Muscle layer of colon (tissue), 2 donors: Measurements from ENCODE around the gene SRP9.
A peak's percentile ranks its signal among the peaks of the same experiment; 100 is the strongest.
"Not testable (repeated sequence)": the region's sequence is repeated elsewhere in the genome, so short reads cannot be mapped to it uniquely, and the experiment has no call there.

Experiments used
- H3K27ac ChIP-seq: one replicate; pipeline ENCODE4 v1.7.0; 2013; ENCODE audit warnings: low read depth, mild to moderate bottlenecking, low read length, moderate library complexity
- H3K27me3 ChIP-seq, 2 donors: one replicate each; pipeline ENCODE4 v1.7.0; 2013; ENCODE audit warnings: low read length in 2 of 2, mild to moderate bottlenecking in 2 of 2; ENCODE audit not compliant: insufficient read depth in 2 of 2, control insufficient read depth in 1 of 2
- H3K36me3 ChIP-seq: one replicate; pipeline ENCODE4 v1.7.0; 2013; ENCODE audit warnings: mild to moderate bottlenecking, low read length; ENCODE audit not compliant: insufficient read depth
- H3K4me1 ChIP-seq: one replicate; pipeline ENCODE4 v1.7.0; 2013; ENCODE audit warnings: mild to moderate bottlenecking, low read length; ENCODE audit not compliant: insufficient read depth
- H3K4me3 ChIP-seq, 2 donors: one replicate each; pipeline ENCODE4 v1.7.0; 2013; ENCODE audit warnings: low read length in 2 of 2, low read depth in 1 of 2, mild to moderate bottlenecking in 1 of 2, moderate library complexity in 1 of 2
- H3K9ac ChIP-seq: one replicate; pipeline ENCODE4 v1.7.0; 2013; ENCODE audit warnings: low read length
- H3K9me3 ChIP-seq: one replicate; pipeline ENCODE4 v1.7.0; 2013; ENCODE audit warnings: mild to moderate bottlenecking, low read length
- donor health status: abdominal sarcoma.
- donor health status: Adenocarcinoma of cecum.

SRP9 gene

DNA sequence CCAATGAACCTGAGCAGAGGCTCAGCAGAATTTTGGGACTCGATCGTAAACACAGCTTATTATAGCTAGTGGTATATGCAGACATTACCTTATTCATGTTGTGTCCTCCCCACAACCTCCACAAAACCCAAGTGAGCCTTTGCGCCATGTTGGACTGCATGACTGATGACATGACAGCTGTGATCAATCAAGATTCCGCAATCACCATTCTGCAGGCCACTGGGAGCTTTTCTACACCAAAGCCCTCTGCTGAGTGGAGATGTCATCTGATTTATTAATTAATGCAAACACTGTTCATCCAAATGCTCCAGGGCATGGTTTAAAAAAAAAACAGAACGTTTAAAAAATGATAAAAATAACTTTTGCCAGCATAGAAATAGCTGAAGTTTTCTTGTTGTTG, 7.9 kb upstream of the SRP9 start:
- Histone ChIP-seq H3K9ac (no peak overlapping the region), H3K27me3 (no peaks in the 10 kb centered on the region), H3K27ac (no peak overlapping the region), H3K36me3 (no peaks in the 10 kb centered on the region), H3K4me3 (no peak overlapping the region), H3K9me3 (no peaks in the 10 kb centered on the region), H3K4me1 (peaks cover 66% of the 10 kb centered on the region)

GRCh38 chr1:225770561-225771248, 6.9 kb upstream of the SRP9 start:
- Histone ChIP-seq H3K4me1 (peaks cover 75% of the 10 kb centered on the region), H3K27me3 (no peaks in the 10 kb centered on the region), H3K4me3 (no peak overlapping the region), H3K36me3 (no peaks in the 10 kb centered on the region), H3K27ac (no peak overlapping the region), H3K9ac (no peak overlapping the region), H3K9me3 (no peaks in the 10 kb centered on the region)

DNA sequence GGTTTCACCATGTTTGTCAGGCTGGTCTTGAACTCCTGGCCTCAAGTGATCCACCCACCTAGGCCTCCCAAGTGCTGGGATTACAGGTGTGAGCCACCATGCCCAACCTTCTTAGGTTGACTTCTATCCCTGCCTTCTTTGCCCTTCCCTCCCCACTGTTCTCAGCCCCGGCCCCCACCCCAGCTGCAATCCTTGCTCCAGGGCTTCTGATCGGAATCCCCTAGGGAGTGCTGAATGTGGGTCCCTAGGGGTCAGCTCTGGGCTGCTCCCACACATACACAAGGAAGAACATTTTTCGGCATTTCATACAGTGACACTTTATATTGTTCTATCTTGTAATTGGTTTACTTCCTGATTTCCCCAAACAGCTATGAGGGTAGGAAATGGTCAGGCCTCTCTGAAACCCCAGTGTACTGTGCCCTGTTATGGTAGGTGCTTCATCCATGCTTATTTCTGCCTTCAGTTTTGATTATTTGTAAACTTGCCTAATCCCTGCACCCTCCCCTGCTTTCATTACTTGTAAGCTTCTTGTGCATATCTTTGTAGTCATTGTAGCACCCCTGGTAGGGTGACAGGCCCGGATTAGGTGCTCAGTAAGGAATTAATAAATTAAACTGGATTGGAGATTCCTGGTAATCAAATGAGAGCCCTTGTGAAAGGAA, 5.8 kb upstream of the SRP9 start:
- Histone ChIP-seq H3K27ac (peak overlapping the region; percentile 41), H3K4me1 (peaks cover 74% of the 10 kb centered on the region), H3K4me3 (no peak overlapping the region), H3K36me3 (no peaks in the 10 kb centered on the region), H3K9ac (no peak overlapping the region), H3K27me3 (no peaks in the 10 kb centered on the region), H3K9me3 (no peaks in the 10 kb centered on the region)

GRCh38 chr1:225772323-225772768, 5.3 kb upstream of the SRP9 start:
- no peak overlapping the region for H3K4me3 ChIP-seq
- H3K27me3 ChIP-seq, result no peaks in the 10 kb centered on the region
- peak overlapping the region; percentile 41 for H3K27ac ChIP-seq
- H3K4me1 ChIP-seq, result peaks cover 73% of the 10 kb centered on the region
- H3K36me3 ChIP-seq, result no peaks in the 10 kb centered on the region
- H3K9me3 ChIP-seq, result no peaks in the 10 kb centered on the region
- no peak overlapping the region for H3K9ac ChIP-seq

DNA sequence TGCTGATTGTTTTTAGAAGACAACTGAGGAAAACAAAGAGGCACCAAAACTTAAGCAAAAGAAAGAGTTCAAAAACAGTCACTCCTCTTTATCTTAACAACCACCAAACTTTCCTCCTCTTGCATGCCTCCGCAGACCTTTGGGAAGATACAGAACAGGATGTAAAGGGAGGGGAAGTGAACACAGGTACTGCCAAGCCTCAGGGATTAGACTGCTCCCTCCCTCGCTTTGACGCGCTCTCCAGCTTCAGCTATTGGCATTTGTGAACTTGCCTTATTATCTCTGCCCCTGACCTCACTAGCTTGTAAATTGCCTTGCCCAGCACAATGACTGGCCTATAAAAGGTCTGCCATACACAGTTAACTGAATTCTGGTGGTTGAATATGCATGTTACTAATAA, 4.8 kb upstream of the SRP9 start:
- Histone ChIP-seq H3K9me3 (no peaks in the 10 kb centered on the region), H3K27me3 (no peaks in the 10 kb centered on the region), H3K4me1 (peaks cover 68% of the 10 kb centered on the region), H3K4me3 (no peak overlapping the region), H3K27ac (peak overlapping the region; percentile 40), H3K36me3 (no peaks in the 10 kb centered on the region), H3K9ac (no peak overlapping the region)

DNA sequence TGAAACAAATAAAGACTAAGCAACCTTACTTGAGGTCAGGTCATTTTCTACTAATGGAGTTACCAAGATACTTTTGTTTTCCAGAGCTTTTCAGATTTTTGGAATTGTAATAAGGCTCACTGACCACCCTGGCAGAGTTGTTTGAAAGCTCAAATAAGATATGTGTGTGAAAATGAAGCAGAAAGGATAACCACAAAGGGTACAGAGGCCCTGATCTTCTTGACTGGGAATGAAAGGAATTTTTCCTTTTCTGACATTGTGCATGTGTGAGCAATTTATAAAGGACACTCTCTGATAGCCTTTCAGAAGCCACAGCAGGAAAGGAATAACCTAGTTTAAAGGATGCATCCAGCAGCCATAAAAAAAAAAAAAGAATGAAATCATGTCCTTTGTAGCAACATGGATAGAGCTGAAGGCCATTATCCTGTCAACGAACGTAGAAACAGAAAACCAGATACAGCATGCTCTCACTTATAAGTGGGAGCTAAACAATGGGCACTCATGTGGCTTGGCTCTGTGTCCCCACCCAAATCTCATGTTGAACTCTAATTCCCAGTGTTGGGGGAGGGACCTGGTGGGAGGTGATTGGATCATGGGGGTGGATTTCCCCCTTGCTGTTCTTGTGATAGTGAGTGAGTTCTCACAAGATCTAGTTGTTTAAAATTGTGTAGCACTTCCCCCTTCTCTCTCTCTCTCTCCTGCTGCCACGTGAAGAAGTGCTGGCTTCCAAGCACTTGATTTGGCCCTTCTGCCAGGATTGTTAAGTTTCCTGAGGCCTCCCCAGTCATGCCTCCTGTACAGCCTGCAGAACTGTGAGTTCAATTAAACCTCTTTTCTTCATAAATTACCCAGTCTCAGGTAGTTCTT, 3.1 kb upstream of the SRP9 start:
- H3K9me3 ChIP-seq, result no peaks in the 10 kb centered on the region
- no peak overlapping the region for H3K4me3 ChIP-seq
- H3K27me3 ChIP-seq, result no peaks in the 10 kb centered on the region
- peak overlapping the region; percentile 57 for H3K27ac ChIP-seq
- no peaks in the 10 kb centered on the region for H3K36me3 ChIP-seq
- peaks cover 70% of the 10 kb centered on the region for H3K4me1 ChIP-seq
- H3K9ac ChIP-seq, result no peak overlapping the region

DNA sequence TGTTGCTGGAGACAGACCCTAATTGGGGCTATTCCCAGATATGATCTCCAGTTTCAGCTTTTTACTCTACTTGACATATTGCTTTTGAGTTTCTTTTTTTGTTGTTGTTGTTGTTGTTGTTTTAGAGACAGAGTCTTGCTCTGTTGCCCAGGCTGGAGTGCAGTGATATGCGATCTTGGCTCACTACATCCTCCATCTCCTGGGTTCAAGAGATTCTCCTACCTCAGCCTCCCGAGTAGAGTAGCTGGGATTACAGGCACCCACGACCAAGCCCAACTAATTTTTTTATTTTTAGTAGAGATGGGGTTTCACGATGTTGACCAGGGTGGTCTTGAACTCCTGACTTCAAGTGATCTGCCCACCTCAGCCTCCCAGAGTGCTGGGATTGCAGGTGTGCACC, 1.3 kb upstream of the SRP9 start:
- peak overlapping the region; percentile 50 for H3K27ac ChIP-seq
- no peak overlapping the region for H3K4me3 ChIP-seq
- H3K4me1 ChIP-seq, result peaks cover 80% of the 10 kb centered on the region
- no peaks in the 10 kb centered on the region for H3K36me3 ChIP-seq
- H3K9ac ChIP-seq, result no peak overlapping the region
- no peaks in the 10 kb centered on the region for H3K9me3 ChIP-seq
- H3K27me3 ChIP-seq, result no peaks in the 10 kb centered on the region

DNA sequence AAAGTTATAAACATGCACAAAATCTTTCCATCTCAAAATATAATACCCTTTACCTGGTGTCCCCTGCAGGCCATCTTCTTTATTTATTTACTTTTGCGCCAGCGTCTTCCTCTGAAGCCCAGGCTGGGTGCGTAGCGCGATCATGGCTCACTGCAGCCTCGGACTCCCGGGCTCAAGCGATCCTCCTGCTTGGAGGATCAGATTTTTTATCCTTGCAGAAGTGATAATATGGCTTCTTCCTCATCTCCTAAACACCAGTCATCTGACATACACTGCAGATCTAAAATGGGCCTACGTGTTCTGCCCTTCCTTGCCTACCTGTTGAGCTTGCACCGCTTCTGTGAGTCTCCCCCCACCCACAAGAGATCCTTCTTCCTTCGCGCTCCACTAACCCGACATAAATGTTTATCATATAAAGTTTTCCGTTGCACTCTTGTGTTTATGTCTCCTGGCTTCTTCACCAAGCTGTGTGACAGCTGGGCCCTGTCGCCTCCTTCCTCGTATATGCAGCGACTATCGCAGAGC, 506 bp upstream of the SRP9 start:
- H3K27me3 ChIP-seq, result no peaks in the 10 kb centered on the region
- H3K9me3 ChIP-seq, result no peaks in the 10 kb centered on the region
- H3K9ac ChIP-seq, result peak overlapping the region; percentile 25
- H3K36me3 ChIP-seq, result no peaks in the 10 kb centered on the region
- peak overlapping the region in 1 of 2 donors; percentile 87 for H3K4me3 ChIP-seq
- peak overlapping the region; percentile 50 for H3K27ac ChIP-seq
- H3K4me1 ChIP-seq, result peaks cover 77% of the 10 kb centered on the region

GRCh38 chr1:225778337-225778669, 677 bp downstream of the SRP9 start:
- H3K27ac ChIP-seq, result peak overlapping the region; percentile 98
- peaks cover under 1% of the 10 kb centered on the region for H3K36me3 ChIP-seq
- H3K4me1 ChIP-seq, result peaks cover 65% of the 10 kb centered on the region
- peak overlapping the region; percentile 87 to 93 for H3K4me3 ChIP-seq
- no peaks in the 10 kb centered on the region for H3K9me3 ChIP-seq
- peak overlapping the region; percentile 95 for H3K9ac ChIP-seq
- no peaks in the 10 kb centered on the region for H3K27me3 ChIP-seq

- not testable (repeated sequence) for H3K36me3 ChIP-seq, H3K9ac ChIP-seq, H3K27me3 ChIP-seq, H3K9me3 ChIP-seq
- Histone ChIP-seq H3K27ac (peak overlapping the region; percentile 21), H3K4me3 (peak overlapping the region in 1 of 2 donors; percentile 87), H3K4me1 (peaks cover 58% of the 10 kb centered on the region)
Measured at GRCh38 chr1:225779165-225779564, 1.5 kb downstream of the SRP9 start.

DNA sequence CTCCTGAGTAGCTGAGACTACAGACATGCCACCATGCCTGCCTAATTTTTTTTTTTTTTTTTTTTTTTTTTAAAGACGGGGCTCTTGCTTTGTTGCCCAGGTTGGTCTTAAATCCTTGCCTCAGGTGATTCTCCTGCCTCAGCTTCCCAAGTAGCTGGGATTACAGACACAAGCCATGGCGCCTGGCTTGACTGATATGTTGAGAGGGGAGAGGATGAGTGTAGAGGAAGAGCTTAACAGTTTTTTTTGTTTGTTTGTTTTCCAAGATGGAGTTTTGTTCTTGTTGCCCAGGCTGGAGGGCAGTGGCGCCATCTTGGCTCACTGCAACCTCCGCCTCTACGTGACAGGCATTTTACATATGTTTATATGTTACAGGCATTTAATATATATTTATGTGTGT, 2.5 kb downstream of the SRP9 start:
- H3K27me3 ChIP-seq, result no peaks in the 10 kb centered on the region
- H3K9ac ChIP-seq, result no peak overlapping the region
- H3K36me3 ChIP-seq, result peaks cover 7% of the 10 kb centered on the region
- no peak overlapping the region for H3K27ac ChIP-seq
- no peaks in the 10 kb centered on the region for H3K9me3 ChIP-seq
- H3K4me3 ChIP-seq, result no peak overlapping the region
- peaks cover 48% of the 10 kb centered on the region for H3K4me1 ChIP-seq
